ENCODE measurements around the gene NCR2. TPM values are rescaled to one million over a fixed set of nuclear protein-coding genes. Genes with fewer than 3 reads are reported as not detected.

Gene NCR2
- polyA plus RNA-seq, 1 of the 3 experiments (the other 2 are of a cell fraction) = not detected

DNA sequence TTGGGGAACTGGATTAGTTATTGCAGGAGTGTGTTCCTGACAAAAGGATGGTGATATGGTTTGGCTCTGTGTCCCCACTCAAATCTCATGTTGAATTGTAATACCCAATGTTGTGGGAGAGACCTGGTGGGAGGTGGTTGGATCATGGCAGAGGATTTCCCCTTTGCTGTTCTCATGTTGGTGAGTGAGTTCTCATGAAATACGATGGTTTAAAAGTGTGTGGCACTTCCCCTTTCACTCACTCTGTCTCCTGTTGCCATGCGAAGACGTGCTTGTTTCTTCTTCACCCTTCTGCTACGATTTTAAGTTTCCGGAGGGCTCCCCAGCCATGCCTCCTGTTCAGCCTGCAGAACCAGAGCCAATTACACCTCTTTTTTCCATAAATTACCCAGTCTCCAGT, 32.8 kb upstream of the NCR2 start (continued):
- TF ChIP-seq GATA2 (CRISPR knock-in tag; IDR thresholded peaks at IDR 0.05) = no peak
- TF ChIP-seq, protein P1, sequence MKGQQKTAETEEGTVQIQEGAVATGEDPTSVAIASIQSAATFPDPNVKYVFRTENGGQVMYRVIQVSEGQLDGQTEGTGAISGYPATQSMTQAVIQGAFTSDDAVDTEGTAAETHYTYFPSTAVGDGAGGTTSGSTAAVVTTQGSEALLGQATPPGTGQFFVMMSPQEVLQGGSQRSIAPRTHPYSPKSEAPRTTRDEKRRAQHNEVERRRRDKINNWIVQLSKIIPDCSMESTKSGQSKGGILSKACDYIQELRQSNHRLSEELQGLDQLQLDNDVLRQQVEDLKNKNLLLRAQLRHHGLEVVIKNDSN (IDR thresholded peaks at IDR 0.05; ENCODE audit: borderline replicate concordance, low read depth) = no peak

DNA sequence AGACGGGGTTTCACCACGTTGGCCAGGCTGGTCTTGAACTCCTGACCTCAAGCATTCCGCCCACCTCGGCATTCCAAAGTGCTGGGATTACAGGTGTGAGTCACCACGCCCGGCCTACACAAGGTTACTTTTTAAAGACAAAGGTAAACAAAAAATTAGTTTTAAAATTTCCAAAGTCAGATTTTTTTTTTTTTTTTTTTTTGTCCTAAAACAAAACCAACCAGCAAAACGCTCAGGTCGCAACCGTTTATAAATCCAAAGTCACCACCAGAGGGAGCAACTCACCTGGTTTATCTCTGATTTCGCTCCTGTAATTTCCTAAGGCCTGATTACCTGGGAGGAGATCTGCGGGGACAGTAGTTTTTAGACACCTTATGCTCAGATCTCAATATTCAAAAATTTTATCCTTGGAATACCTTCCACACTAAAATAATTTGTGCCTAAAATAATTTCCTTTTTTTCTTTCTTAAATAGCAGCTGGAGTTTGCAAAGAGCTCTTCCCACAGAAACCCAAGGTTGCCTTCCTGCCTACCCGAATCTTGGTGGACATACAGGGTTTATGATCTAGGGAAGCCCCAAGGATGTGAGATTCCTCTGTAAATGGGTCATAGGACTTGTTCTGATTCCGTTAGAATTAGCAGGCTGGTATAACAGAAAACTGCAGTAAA, 29.1 kb upstream of the NCR2 start:
- peak; percentile 52 for TF ChIP-seq SMC3 (IDR thresholded peaks at IDR 0.05; ENCODE audit: low read depth, low read length)
- no peak for TF ChIP-seq RCOR1 (IDR thresholded peaks at IDR 0.05; ENCODE audit: low read length)
- no peak for TF ChIP-seq TAF1 (IDR thresholded peaks at IDR 0.05; ENCODE audit: borderline replicate concordance, low read depth, low read length)
- TF ChIP-seq, protein P2, sequence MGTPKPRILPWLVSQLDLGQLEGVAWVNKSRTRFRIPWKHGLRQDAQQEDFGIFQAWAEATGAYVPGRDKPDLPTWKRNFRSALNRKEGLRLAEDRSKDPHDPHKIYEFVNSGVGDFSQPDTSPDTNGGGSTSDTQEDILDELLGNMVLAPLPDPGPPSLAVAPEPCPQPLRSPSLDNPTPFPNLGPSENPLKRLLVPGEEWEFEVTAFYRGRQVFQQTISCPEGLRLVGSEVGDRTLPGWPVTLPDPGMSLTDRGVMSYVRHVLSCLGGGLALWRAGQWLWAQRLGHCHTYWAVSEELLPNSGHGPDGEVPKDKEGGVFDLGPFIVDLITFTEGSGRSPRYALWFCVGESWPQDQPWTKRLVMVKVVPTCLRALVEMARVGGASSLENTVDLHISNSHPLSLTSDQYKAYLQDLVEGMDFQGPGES (IDR thresholded peaks at IDR 0.05; ENCODE audit: low read depth, low read length) = no peak
- TF ChIP-seq RXRA (IDR thresholded peaks at IDR 0.05; ENCODE audit: borderline replicate concordance, low read depth) = no peak
- no peak for TF ChIP-seq YY1 (IDR thresholded peaks at IDR 0.05; ENCODE audit: low read depth)
- TF ChIP-seq, protein P3, sequence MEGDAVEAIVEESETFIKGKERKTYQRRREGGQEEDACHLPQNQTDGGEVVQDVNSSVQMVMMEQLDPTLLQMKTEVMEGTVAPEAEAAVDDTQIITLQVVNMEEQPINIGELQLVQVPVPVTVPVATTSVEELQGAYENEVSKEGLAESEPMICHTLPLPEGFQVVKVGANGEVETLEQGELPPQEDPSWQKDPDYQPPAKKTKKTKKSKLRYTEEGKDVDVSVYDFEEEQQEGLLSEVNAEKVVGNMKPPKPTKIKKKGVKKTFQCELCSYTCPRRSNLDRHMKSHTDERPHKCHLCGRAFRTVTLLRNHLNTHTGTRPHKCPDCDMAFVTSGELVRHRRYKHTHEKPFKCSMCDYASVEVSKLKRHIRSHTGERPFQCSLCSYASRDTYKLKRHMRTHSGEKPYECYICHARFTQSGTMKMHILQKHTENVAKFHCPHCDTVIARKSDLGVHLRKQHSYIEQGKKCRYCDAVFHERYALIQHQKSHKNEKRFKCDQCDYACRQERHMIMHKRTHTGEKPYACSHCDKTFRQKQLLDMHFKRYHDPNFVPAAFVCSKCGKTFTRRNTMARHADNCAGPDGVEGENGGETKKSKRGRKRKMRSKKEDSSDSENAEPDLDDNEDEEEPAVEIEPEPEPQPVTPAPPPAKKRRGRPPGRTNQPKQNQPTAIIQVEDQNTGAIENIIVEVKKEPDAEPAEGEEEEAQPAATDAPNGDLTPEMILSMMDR (IDR thresholded peaks at IDR 0.05) = peak; percentile 74
- peak; percentile 68 for TF ChIP-seq RAD21 (IDR thresholded peaks at IDR 0.05; ENCODE audit: low read length)
- no peak for TF ChIP-seq MEF2A (IDR thresholded peaks at IDR 0.05; ENCODE audit: borderline replicate concordance, low read depth)

More for the DNA sequence above, 29.1 kb upstream of the NCR2 start:
- DNase-seq = peak; percentile 54
- Histone ChIP-seq H4K20me1 (ENCODE audit: insufficient read depth) (no peaks in the 10 kb centered on the region), H3K36me3 (replicated peaks in 1 of 2; ENCODE audit: control insufficient read depth in 1 of 2, insufficient read depth in 2 of 2, low read length in 1 of 2) (no peaks in the 10 kb centered on the region), H3K9ac (no peak overlapping the region), H3K79me2 (ENCODE audit: insufficient read depth) (no peaks in the 10 kb centered on the region), H3K9me2 (no peaks in the 10 kb centered on the region), H3K4me3 (ENCODE audit: low read depth in 2 of 2, low read length in 1 of 2) (no peak overlapping the region), H3K27ac (ENCODE audit: low read depth in 2 of 2, low read length in 1 of 2) (no peak overlapping the region), H3K9me3 (no peaks in the 10 kb centered on the region), H2AFZ (ENCODE audit: low read depth) (no peak overlapping the region), H3K27me3 (ENCODE audit: insufficient read depth) (peaks cover 29% of the 10 kb centered on the region; the same call in 1 of the 2 replicates), H3K4me1 (ENCODE audit: control insufficient read depth in 1 of 2, insufficient read depth in 2 of 2, low read depth in 1 of 2, low read length in 1 of 2) (no peaks in the 10 kb centered on the region), H3K4me2 (no peak overlapping the region), H3F3A (replicated peaks; ENCODE audit: insufficient read depth) (no peaks in the 10 kb centered on the region)
- 4% methylated on average over 13 of the region's 13 CpGs for WGBS (ENCODE audit: low lambda C conversion rate)
- ChIA-PET POLR2A (no interaction called here), CTCF (interaction anchor here (0.6 to 3.9 kb wide), 41 partner anchors 8 to 296 kb away, joined by 3 to 50 read pairs (median 4); partner anchors contain the start of genes NCR2 and TREM1)

All from SK-N-SH (cell line).